HepG2 (cell line): ENCODE measurements around the gene TMEM187. TPM values are rescaled to one million over a fixed set of nuclear protein-coding genes. Genes with fewer than 3 reads are reported as not detected.

Experiments
- EP300 ChIP-seq, 3 experiments: sonication (generic) in 1 of 3; formaldehyde crosslinking in 1 of 3; IDR thresholded peaks; 2 replicates each; pipeline versions ENCODE4 v1.5.1 to v1.6.1; 2011 to 2020; ENCODE audit warnings: low read depth in 2 of 3, low read length in 2 of 3, borderline replicate concordance in 1 of 3, improper control_type of control experiment in 1 of 3, mild to moderate bottlenecking in 1 of 3, missing genetic modification reagents in 1 of 3, moderate library complexity in 1 of 3
- FOSL2 ChIP-seq: sonication (generic); formaldehyde crosslinking; IDR thresholded peaks from 2 replicates; pipeline ENCODE4 v1.4.0; 2020; ENCODE audit warnings: missing genetic modification reagents
- FOXK1 ChIP-seq: sonication (generic); formaldehyde crosslinking; IDR thresholded peaks from 2 replicates; pipeline ENCODE4 v1.4.0; 2020; ENCODE audit warnings: low read depth, missing genetic modification reagents, borderline replicate concordance
- MXD1 ChIP-seq: sonication (generic); formaldehyde crosslinking; IDR thresholded peaks from 2 replicates; pipeline ENCODE4 v1.4.0; 2020; ENCODE audit warnings: mild to moderate bottlenecking, missing genetic modification reagents
- NCOA5 ChIP-seq: sonication (generic); formaldehyde crosslinking; IDR thresholded peaks from 2 replicates; pipeline ENCODE4 v1.4.0; 2020; ENCODE audit warnings: missing genetic modification reagents
- NFIC ChIP-seq: IDR thresholded peaks from 2 replicates; pipeline ENCODE4 v1.6.1; 2012; ENCODE audit warnings: mild to moderate bottlenecking, low read length, inconsistent platforms
- NR2C2 ChIP-seq: sonication (generic); formaldehyde crosslinking; IDR thresholded peaks from 2 replicates; pipeline ENCODE4 v1.4.0; 2020; ENCODE audit warnings: missing genetic modification reagents, mild to moderate bottlenecking, moderate library complexity, borderline replicate concordance
- PCBP2 ChIP-seq: fragments of 200-400 bp; formaldehyde crosslinking; optimal IDR thresholded peaks from 2 replicates; pipeline ENCODE3; 2018; ENCODE audit warnings: low read length, low read depth; ENCODE audit not compliant: poor library complexity, severe bottlenecking
- POLR2A ChIP-seq, 2 experiments: IDR thresholded peaks; 2 replicates each; pipeline ENCODE4 v1.6.1; 2011; ENCODE audit warnings: low read depth in 2 of 2, low read length in 2 of 2, mild to moderate bottlenecking in 1 of 2, moderate library complexity in 1 of 2; ENCODE audit not compliant: insufficient read depth in 1 of 2
- REXO4 ChIP-seq: sonication (generic); formaldehyde crosslinking; IDR thresholded peaks from 2 replicates; pipeline ENCODE4 v1.8.0; 2022; ENCODE audit warnings: missing genetic modification reagents, mild to moderate bottlenecking, borderline replicate concordance
- SP2 ChIP-seq: sonication (generic); formaldehyde crosslinking; IDR thresholded peaks from 2 replicates; pipeline ENCODE4 v1.5.1; 2020; ENCODE audit warnings: mild to moderate bottlenecking, missing genetic modification reagents
- TBX3 ChIP-seq: fragments of 450-650 bp; IDR thresholded peaks from 2 replicates; pipeline ENCODE4 v1.6.1; 2017; ENCODE audit warnings: antibody characterized with exemption, mild to moderate bottlenecking, inconsistent platforms, borderline replicate concordance
- TFE3 ChIP-seq: IDR thresholded peaks from 2 replicates; pipeline ENCODE4 v1.6.1; 2016
- THAP11 ChIP-seq: IDR thresholded peaks from 2 replicates; pipeline ENCODE4 v1.6.1; 2016; ENCODE audit warnings: missing biosample characterization, missing genetic modification reagents
- ZNF138 ChIP-seq: sonication (generic); formaldehyde crosslinking; IDR thresholded peaks from 2 replicates; pipeline ENCODE4 v1.5.0; 2020; ENCODE audit warnings: mild to moderate bottlenecking, low read depth, missing genetic modification reagents
- ZNF33A ChIP-seq: sonication (generic); formaldehyde crosslinking; IDR thresholded peaks from 2 replicates; pipeline ENCODE4 v1.5.1; 2020; ENCODE audit warnings: missing genetic modification reagents, mild to moderate bottlenecking, moderate library complexity, borderline replicate concordance
- ZNF451 ChIP-seq: sonication (generic); formaldehyde crosslinking; IDR thresholded peaks from 2 replicates; pipeline ENCODE4 v1.5.0; 2020; ENCODE audit warnings: mild to moderate bottlenecking, missing genetic modification reagents
- ZNF496 ChIP-seq: sonication (generic); formaldehyde crosslinking; IDR thresholded peaks from 2 replicates; pipeline ENCODE4 v1.8.1; 2023; ENCODE audit warnings: mild to moderate bottlenecking, moderate library complexity, missing genetic modification reagents; ENCODE audit not compliant: insufficient replicate concordance
- ZNF839 ChIP-seq: sonication (generic); formaldehyde crosslinking; IDR thresholded peaks from 2 replicates; pipeline ENCODE4 v1.4.0; 2020; ENCODE audit warnings: missing genetic modification reagents, mild to moderate bottlenecking, borderline replicate concordance
- polyA plus RNA-seq, 8 experiments: library from polyadenylated mRNA; depleted of rRNA in 3 of 8; stranded (reverse) in 7 of 8; unstranded in 1 of 8; fragments of >200 nt; fragmentation: Illumina TruSeq in 4 of 8; extraction: Trizol in 4 of 8; gene quantifications; 2 replicates each; pipeline versions ENCODE4 v1.2.1 to v1.2.3, GENCODE V29; 2011 to 2016; ENCODE audit warnings: low read depth in 4 of 8, missing spikeins in 1 of 8, mixed read lengths in 1 of 8; ENCODE audit not compliant: insufficient read depth in 1 of 8
- total RNA-seq, 5 experiments: library from RNA; depleted of rRNA; stranded (reverse); fragments of >200 nt; fragmentation: Illumina TruSeq; extraction: Trizol; gene quantifications; 2 replicates each; pipeline ENCODE4 v1.2.3, GENCODE V29; 2016; ENCODE audit warnings: low read depth in 1 of 5
- TF ChIP-seq, protein P1 (sequence below), 2 experiments: sonication (generic) in 1 of 2; formaldehyde crosslinking in 1 of 2; IDR thresholded peaks; 2 replicates each; pipeline versions ENCODE4 v1.6.1 to v1.9.0; 2014 to 2022; ENCODE audit warnings: antibody characterized with exemption in 1 of 2, borderline replicate concordance in 1 of 2, inconsistent platforms in 1 of 2, low read depth in 1 of 2, missing genetic modification reagents in 1 of 2

Gene TMEM187
- total and polyA plus RNA-seq, 2 of the 13 experiments (the other 11 are each of a cell fraction or from before 2014, with no cell fraction given): 2.2 to 6.2 TPM

- TF ChIP-seq MXD1 (no peak; the same call in 1 of the 2 replicates), THAP11 (CRISPR knock-in tag) (peak; percentile 64), PCBP2 (no peak), NR2C2 (peak; percentile 24; the same call in 1 of the 2 replicates), NFIC (no peak), ZNF496 (CRISPR knock-in tag) (no peak), ZNF451 (peak; percentile 42; the same call in 1 of the 2 replicates), ZNF839 (CRISPR knock-in tag) (no peak), FOSL2 (CRISPR knock-in tag) (no peak), ZNF138 (CRISPR knock-in tag) (no peak), POLR2A (IDR thresholded peaks at IDR 0.05; ENCODE audit: insufficient read depth in 1 of 2, low read depth in 2 of 2, low read length in 2 of 2) (peak in 1 of 2 experiments; percentile 77; a peak in 2 of 4 replicates), NCOA5 (no peak), TBX3 (no peak), ZNF33A (CRISPR knock-in tag) (no peak), SP2 (CRISPR knock-in tag) (peak; percentile 46; the same call in 1 of the 2 replicates), FOXK1 (CRISPR knock-in tag) (no peak), TFE3 (no peak), REXO4 (CRISPR knock-in tag) (no peak), EP300 (IDR thresholded peaks at IDR 0.05; ENCODE audit: low read depth in 2 of 2, low read length in 2 of 2) (no peak), EP300 (CRISPR knock-in tag; IDR thresholded peaks at IDR 0.05; ENCODE audit: borderline replicate concordance) (no peak)
- TF ChIP-seq, protein P1, sequence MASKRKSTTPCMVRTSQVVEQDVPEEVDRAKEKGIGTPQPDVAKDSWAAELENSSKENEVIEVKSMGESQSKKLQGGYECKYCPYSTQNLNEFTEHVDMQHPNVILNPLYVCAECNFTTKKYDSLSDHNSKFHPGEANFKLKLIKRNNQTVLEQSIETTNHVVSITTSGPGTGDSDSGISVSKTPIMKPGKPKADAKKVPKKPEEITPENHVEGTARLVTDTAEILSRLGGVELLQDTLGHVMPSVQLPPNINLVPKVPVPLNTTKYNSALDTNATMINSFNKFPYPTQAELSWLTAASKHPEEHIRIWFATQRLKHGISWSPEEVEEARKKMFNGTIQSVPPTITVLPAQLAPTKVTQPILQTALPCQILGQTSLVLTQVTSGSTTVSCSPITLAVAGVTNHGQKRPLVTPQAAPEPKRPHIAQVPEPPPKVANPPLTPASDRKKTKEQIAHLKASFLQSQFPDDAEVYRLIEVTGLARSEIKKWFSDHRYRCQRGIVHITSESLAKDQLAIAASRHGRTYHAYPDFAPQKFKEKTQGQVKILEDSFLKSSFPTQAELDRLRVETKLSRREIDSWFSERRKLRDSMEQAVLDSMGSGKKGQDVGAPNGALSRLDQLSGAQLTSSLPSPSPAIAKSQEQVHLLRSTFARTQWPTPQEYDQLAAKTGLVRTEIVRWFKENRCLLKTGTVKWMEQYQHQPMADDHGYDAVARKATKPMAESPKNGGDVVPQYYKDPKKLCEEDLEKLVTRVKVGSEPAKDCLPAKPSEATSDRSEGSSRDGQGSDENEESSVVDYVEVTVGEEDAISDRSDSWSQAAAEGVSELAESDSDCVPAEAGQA (IDR thresholded peaks at IDR 0.05; ENCODE audit: low read depth): peak; percentile 91
- TF ChIP-seq, protein P1 (CRISPR knock-in tag; IDR thresholded peaks at IDR 0.05; ENCODE audit: borderline replicate concordance): no peak
Observed at GRCh38 chrX:153971450-153972367, 845 bp upstream of the TMEM187 start, which contains the start of gene HCFC1 (continued).
